ENCODE measurements around the gene ZBTB17.
A peak's percentile ranks its signal among the peaks of the same experiment; 100 is the strongest.

DNA sequence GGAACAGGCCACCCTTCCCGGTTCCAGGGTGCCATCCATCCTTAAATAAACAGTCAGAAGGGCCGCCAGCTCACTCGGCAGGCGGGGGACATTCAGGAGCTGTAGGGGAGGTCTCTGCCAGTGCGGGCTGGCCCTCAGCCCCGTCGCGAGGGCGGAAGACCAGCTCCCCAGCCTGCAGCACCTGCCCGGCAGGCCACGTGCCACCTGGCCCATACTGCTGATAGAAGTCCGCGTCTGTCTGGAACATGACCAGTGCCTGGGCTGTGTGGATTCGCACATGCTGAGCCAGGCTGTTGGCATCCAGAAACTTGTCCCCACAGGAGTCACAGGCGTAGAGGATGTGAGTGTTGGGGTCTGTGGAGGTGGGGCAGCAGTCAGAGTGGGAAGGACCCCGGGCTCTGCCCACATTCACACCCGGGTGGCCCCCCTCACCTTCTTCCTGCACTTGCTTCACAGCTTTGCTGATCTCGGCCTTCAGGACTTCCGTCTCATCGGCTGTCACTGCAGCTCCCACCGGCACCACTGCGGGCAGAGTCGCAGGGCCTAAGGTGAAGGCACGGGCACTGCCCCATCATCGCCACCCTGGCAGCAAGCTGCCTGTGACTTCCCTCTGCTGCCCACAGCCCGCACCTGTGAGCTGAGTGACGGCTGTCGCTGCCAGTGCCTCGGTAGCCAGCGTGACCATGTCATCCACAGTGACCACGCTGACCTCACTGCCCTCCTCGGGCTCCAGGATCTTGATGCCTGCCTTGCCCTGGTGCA, 33.8 kb downstream of the ZBTB17 start:
- TF ChIP-seq ZNF384 (IDR thresholded peaks at IDR 0.05; ENCODE audit: borderline replicate concordance, low read depth, low read length) (no peak), NBN (IDR thresholded peaks at IDR 0.05) (no peak), BACH1 (IDR thresholded peaks at IDR 0.05; ENCODE audit: borderline replicate concordance) (no peak), MEF2A (IDR thresholded peaks at IDR 0.05; ENCODE audit: insufficient read depth, low read depth, low read length) (no peak), ATF7 (IDR thresholded peaks at IDR 0.05; ENCODE audit: low read depth) (no peak), NFYB (IDR thresholded peaks at IDR 0.05; ENCODE audit: insufficient read depth, low read depth, low read length) (no peak), ZNF217 (IDR thresholded peaks at IDR 0.05) (no peak), POLR2A (IDR thresholded peaks at IDR 0.05; ENCODE audit: low read depth, low read length) (peak; percentile 18), RAD21 (IDR thresholded peaks at IDR 0.05; ENCODE audit: insufficient read depth, low read depth, low read length) (no peak)
- TF ChIP-seq, protein P1, sequence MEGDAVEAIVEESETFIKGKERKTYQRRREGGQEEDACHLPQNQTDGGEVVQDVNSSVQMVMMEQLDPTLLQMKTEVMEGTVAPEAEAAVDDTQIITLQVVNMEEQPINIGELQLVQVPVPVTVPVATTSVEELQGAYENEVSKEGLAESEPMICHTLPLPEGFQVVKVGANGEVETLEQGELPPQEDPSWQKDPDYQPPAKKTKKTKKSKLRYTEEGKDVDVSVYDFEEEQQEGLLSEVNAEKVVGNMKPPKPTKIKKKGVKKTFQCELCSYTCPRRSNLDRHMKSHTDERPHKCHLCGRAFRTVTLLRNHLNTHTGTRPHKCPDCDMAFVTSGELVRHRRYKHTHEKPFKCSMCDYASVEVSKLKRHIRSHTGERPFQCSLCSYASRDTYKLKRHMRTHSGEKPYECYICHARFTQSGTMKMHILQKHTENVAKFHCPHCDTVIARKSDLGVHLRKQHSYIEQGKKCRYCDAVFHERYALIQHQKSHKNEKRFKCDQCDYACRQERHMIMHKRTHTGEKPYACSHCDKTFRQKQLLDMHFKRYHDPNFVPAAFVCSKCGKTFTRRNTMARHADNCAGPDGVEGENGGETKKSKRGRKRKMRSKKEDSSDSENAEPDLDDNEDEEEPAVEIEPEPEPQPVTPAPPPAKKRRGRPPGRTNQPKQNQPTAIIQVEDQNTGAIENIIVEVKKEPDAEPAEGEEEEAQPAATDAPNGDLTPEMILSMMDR (IDR thresholded peaks at IDR 0.05 in 2 of 3, conservative IDR thresholded peaks at IDR 0.05 in 1 of 3; ENCODE audit: control insufficient read depth in 2 of 3, extremely low read depth in 1 of 3, insufficient read depth in 1 of 3, low read depth in 3 of 3, low read length in 3 of 3), result no peak
- TF ChIP-seq, protein P2, sequence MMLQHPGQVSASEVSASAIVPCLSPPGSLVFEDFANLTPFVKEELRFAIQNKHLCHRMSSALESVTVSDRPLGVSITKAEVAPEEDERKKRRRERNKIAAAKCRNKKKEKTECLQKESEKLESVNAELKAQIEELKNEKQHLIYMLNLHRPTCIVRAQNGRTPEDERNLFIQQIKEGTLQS (IDR thresholded peaks at IDR 0.05; ENCODE audit: borderline replicate concordance, extremely low read depth, low read depth, low read length), result no peak
